Activated CD4-positive, alpha-beta T cell treated with anti-CD3 and anti-CD28 coated beads, Interleukin-10, Interleukin-2, amounts not matched to agents 100 ng/mL and 50 ng/mL, durations not matched to agents 16 hours and 8 hours (primary cell): ENCODE results near the gene SNCAIP.

Source experiments
- DNase-seq: peaks from one replicate; pipeline ENCODE4 v3.0.0-alpha.2; 2020

The SNCAIP gene

DNA sequence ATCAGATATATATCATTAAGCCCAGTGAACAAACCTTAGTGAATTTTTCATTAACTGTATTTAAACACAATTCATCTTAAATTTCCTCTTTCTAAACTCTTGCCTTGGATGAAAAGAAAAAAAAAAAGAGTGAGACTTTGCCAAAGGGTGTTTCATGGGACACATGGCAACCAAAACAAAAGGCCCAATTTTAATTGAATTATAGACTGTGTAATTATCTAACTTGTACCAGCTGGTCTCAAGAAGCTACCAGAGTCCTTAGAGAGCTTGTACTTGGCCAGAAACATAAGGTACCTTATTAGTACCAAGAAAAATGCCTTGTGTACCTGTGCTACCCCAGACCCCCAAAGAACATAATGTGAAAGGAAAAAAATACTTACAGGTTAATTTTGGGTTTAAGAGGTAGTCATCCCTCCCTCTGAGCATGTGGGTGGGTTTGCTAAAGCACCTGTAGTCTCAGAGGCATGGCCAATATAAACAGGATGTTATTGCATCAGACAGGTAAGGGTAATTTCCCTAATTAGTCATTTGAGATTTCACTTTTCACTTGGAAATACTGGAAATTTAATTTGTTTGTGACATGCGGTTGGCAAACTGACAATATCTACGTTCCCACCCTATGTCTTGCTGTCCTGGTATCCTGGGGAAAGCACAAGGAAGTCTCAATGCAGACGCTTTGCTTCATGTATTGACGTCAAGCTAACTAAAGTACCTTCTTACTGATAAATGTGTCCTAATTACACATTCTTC, 90.1 kb downstream of the SNCAIP start:
- no peak for DNase-seq

DNA sequence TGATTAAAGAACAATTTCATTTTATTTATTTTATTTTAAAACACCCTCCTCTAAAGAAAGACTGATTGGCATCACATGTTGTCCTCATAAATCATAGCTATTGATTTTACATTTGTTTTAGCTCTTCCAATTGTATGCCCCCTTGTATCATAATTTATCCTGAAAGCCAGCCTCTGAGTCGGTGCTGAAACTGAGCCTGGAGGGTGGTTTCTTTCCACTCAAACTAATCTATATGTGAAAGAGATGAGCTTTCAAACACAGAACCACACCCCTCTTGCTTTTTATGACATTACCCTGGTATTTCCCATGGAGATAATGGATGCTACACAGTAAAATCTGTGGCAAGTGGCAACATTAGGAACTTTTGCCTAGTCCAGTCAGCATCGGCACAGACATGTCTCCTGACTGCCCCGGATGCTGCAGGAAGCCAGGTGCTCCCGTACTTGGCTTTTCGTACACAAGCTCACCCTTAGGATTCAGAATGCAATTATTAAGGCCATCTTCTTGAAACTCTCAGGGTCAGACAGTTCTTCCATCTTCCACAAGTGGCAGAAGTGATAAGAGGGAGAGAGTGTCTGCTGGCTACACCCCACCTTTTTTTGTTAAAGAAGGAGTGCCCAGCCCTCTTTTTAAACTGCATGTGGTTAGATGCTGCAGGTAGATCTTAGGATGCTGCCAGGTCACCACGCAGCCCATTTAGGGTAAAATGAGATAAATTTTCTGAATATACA, 91.1 kb downstream of the SNCAIP start:
- DNase-seq = no peak

DNA sequence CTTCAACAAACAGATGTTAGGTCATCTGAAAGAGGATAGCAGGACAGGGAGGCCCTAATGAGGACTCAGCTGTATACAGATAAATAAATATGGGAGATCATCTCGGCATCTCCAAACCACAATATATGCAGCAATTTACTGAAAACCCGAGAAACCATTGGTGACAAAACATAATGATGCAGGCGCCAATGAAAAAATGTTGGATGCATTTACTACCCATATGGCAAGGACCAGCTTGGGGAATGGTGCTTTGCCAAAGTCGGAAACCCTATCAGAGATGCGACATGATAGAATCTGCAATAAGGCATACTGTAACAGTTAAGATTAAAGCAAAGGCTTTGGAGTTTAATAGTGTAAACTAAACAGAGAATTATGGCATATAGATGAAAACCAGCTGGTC, 92.0 kb downstream of the SNCAIP start:
- no peak for DNase-seq

DNA sequence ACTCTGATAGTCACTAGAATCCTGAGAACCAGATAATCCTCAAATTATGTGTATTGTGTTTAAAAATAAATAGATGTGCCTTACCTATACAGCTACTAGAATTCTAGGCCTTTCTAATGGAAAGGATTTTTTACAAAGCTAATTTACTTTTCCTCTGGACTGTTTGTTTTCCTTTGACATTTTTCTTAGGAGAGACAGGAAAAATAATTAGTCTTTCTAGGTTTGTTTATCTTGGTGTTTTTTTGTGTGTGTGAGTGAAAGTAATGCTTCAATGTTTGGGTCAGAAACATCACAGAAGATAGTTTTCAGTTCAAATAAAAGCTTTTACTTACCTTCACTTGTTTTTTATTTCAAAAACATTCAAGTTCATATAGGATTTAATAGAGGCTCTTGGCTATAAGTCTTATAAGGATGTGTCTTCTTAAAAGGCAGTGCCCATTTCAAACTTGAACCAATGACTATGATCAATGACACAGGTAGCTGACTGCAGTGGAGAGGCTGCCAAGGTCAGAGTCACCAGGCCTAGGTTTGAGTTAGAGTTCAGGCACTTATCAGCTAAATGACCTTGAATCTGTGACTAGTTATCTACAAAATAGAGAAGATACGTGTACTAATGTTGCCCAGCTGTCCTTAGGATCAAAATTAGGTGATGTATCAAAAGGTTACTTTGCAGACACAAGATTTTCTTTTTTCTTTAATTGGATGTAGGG, 92.8 kb downstream of the SNCAIP start:
- no peak for DNase-seq

DNA sequence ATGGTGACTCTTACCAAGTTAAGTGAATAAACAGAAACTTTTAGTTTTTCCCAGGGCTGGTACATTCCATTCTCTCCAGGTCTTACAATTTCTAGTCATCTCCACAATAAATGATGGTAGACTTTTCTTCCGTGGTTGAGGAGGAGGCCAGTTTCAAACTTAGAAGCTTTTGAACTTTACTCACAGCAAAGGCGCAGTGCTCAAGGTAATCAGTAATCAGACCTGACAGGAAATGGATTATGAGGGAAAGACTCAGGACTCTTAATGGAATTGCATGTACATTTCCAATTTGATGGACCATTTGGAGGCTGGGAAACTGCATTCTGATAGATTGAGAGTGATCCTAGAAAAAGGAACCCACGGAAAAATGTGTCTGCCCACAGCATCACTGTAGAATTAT, 93.7 kb downstream of the SNCAIP start:
- no peak for DNase-seq

DNA sequence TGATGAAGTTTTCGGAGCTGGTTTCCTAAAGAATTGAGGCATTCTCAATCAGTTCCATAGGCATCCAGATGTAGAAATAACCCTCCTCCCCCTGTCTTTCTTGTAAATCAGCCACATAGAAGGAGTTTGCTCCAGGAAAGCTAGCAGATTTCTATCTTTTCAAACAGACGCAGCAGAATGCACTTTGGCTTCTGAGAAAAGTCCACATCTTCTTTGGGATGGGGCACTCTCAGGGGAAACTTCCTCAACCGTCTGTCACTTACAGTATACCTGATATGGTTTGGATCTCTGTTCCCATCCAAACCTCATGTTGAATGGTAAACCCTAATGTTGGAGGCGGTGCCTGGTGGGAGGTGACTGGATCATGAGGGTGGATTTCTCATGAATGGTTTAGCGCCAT, 94.1 kb downstream of the SNCAIP start:
- no peak for DNase-seq

DNA sequence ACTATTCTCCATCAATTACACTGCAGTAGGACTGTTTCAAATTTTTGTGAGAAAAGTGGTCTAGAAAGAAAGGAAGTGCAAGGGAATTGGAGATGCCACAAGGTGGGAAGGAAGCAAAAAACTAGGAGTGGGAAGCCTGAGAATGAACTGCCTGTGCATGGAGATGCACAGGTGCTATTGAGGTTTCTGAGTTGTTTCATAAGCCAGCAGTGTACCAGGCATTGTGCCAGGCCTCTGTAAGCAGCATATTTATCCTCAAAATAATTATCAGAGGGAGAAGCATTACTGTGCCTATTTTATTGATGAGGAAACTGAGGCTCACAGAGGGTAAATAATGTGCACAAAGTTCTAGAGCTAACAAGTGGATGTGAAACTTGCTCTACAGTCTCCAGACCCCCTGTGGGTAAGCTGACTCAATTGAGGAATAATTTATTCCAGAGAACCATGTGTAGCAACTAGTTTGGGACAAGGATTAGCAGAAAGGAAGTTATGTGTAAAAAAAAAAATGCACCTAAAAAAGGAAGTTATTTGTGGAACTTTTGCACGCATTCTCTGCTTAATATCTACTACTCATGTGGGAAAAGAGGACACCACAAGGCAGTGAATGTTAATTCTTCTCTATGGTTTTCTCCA, 96.7 kb downstream of the SNCAIP start:
- DNase-seq = no peak

DNA sequence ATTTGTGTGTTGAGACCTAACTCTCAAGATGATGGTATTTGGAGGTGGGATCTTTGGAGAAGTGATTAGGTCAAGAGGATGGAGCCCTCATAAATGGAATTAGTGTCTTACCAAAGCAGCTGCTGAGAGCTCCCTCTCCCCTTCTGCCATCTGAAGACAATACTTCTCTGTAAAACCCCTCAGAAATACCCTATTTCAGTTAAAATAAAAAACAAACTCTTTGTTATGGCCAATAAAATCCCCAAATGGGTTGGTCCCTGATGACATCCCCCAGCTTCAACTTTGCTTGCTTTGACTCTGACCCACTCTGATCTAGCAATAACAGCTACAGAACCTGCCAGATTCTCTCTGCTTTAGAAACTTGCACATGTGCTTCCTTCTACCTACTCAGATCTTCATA, 100.9 kb downstream of the SNCAIP start:
- DNase-seq = no peak

DNA sequence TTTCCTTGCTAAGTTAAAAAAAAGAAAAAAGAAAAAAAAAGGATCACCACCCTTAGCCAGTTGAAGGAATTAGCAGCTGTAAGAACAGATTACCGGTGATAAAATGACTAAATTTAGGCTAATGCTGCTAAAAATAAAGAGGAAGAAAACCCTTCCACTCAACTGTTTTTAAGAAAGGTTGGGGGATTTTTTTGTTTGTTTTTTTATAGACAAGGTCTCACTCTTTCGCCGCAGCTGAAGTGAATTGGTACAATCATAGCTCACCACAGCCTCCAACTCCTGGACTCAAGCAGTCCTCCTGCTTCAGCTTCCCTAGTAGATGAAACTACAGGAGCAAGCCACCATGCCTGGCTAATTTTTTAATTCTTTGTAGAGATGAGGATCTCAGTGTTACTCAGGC, 101.7 kb downstream of the SNCAIP start:
- DNase-seq = no peak

DNA sequence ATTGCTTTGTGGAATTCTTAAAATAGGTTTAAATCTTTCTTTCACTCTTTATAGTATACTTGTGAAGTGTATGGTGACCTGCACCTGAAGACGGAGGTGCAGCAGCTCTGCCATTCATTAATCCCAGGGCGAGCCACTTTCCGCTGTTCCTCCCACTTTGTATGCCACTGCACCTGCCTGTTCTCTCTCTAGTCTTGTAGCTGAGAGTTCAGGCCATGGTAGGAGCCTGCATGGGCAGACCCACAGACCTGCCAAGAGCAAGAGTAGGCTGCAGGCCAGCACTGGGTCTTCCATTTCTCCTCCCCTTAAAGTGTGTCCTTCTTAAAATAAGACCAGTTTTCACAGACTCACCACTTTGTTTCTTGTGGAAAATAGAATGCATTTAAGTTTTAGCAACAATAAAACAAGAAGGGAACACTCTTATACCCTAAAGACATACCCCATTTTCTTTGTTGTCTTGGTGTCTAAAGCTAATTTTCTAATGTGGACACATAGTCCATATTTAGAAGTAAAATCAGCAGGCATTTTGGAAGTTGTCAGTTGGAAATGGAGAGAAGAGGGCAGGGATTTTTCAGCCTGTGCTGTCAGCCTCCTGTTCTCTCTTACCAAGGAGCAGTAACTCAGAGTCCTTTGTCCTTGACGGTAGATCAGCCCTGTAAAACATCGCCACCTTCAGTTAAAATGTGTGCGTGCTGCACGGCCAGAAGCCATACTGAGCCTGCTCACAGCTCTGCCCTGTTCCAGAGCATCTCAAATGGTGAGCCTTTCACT, 103.2 kb downstream of the SNCAIP start:
- peak; percentile 28 for DNase-seq

DNA sequence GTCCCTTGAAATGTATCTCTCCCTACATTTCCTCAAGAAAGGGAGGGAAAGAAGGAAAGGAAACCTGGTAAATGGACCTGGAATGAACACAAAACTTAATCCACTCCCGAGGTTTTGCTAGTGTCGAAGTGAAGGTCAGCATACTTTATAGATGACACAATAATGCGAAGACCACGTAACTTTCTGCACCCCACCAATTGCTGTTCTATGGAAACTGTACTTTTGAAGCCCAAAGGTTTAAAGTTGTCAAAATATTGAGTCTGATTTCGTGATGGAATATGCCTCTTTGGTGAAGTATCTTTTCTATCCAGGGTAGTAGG, 103.7 kb downstream of the SNCAIP start:
- DNase-seq = no peak

DNA sequence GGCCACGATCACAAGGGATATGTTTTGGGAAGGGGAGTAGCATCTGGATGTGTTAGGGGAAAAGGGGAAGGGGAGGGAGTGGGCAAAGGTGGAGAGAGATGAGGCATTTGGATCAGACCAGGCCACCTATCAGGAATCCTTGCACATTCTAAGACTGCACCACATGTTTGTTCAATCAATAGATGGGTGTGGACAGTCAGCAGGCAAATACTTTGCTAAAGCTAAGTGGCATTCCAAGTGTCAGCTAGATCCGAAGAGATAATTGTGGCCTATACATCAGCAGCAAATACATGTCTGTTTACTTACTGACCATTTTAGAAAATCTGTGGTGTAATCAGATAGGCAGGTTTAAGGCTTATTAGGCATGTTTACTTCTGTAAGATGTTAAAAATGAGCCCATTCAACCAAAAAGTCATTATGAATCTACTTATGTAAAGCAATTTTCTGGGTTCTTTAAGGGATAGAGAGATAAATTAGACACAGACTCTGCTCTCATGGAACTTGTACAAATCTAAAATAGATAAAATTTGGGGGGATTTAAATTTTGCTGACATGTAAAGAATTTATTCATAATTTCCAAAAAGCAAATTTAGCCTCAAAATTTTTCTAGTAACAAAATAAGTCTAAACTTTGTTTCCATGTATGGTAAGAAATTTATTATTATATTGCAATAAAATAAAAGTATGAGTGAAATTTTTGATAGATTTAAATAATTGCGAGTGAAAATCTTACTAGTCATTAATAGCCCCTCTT, 107.3 kb downstream of the SNCAIP start:
- DNase-seq = no peak

DNA sequence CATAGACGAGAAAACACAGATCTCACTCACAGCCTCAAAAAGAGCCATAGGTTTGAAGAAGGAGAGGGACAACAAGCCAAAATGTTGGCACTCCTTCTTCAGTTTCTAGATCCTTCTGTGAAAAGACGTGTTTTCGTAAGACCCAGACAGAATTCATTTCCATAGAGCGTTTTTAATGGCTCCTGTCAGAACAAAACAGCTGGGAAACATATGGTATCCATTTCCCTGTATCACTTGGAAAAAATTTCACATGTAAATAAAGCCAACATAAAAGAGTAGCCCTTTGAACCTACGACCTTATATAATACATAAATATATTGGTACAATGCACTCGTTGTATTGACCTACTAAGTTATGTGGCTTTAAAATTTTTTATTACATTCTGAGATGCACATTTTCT, 108.1 kb downstream of the SNCAIP start:
- no peak for DNase-seq

DNA sequence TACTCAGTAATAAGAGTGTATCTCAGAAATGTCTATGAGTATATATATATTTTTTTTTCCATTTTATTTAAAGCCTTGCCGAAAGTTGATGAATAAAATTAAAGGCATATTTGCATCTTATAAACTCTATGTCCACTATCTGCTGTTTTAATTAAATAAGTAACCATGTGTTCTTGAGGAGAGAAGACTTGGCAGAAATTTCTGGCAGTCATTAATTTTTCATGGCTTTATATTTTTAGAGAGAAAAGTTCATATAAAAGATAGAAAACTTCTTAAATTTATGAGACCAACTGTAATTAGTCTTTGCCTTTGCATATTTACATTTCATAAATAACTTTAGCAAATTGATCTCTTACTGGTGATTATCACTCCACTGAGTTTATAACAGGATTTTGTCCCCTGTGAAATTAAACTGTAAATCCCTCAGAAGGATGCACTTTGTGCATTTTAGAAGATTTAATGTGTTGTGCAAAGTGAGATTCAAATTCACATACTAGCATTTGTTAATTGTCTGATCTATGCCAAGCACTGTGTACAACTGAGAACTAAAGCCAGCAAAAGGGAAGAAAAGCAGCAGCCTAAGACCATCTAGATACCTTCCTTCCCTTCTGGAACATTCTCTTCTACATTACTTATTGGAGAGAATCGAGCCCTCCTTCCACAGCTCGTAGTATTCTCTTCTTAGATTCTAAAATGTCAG, 108.7 kb downstream of the SNCAIP start:
- DNase-seq = no peak

DNA sequence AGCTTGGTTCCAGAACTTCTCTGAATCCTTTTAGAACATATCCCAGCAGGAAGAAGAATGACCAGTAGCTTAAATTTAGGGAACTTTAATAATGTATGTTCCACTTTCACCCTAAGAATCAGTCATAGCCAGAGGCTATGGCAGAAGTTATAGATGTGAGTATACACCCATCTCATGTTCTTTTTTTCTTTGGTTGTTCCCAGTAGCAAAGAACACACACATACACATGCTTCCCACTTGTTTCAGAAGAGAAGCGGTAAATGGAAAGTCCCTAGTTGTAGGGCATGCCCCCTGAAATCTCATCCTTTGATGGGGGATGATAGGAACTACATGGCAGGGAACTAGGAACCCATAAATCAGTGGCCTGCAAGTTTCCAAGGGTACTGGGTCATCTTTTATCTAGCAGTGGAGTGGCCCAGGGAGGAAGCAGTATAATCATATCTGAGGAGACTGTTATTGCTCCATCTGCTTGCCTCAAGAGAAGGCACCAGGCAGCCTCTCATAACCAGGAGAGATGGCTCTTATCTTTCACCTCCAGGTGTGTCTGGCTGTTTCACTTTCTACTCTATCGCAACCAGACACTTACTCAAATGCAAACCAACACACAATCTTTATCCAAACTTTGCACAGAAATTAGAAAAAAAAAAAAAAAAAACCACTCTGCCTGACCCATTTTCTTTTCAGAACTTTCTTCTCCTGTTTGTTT, 109.5 kb downstream of the SNCAIP start:
- DNase-seq = no peak

DNA sequence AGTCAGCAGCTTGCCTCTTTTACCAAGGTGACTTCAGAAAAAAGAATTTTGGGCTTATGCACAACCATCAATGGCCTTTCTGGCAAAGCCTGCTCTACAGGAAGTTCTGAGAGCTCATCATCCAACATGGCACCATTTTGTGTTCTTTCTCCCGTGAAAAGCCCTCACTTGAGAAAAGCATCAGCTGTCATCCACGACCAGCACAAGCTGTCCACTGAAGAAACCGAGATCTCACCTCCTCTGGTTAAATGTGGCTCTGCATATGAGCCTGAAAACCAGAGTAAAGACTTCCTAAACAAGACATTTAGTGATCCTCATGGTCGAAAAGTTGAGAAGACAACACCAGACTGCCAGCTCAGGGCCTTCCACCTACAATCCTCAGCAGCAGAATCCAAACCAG, 111.2 kb downstream of the SNCAIP start:
- DNase-seq = no peak

DNA sequence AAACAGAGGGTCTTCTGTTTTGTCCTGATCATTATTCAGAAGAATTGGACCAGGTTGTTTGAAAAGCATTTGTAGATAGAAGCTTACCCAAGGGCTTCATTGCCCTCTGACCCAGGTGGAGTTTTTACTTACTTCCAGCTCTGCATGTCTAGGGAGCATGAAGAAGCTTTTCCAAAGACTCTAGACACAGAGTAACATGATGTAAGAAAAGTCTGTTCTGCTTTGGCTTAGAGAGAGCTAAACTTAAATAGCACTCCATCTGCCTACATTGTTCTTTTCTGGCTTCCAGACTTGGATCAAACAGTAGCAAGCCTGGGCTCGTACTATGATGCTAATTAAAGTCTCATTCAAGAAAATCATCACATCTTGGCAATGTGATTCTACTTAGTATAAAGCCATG, 112.1 kb downstream of the SNCAIP start:
- no peak for DNase-seq

DNA sequence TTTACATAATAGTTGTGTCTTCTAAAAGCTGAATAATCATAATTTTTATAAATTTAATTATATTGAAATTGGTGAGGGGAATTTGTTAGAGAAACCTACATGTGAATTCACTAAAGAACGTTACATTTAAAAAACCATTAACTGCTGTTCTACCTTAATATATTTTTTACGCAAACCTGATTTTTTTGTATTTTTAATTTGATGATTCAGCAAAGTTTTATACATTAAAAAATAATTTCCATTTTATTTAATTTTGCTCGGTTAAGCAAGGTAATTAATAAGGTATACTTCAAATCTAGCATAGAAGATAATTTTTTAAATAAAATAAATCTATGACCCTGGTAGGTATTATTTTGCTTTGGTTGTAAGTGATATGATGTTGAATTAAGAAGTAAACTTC, 114.3 kb downstream of the SNCAIP start:
- no peak for DNase-seq

DNA sequence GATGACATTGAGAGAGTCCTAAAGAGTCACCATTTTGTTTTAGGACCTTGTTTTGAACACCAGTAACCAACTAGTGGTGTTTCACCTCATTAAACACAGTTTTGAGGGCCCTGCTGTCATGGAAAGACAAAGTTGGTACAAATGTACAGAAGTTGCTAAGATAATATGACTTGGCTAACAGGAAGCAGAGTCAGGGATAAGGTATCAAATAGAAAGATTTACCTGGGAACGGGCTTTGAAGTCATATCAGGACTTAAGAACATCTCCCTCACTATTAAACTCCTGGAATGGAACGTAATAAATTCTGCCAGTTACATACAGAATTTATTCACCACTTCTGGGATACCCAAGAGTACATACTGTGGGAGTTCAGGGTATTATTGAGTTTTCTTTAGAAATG, 115.6 kb downstream of the SNCAIP start:
- no peak for DNase-seq

DNA sequence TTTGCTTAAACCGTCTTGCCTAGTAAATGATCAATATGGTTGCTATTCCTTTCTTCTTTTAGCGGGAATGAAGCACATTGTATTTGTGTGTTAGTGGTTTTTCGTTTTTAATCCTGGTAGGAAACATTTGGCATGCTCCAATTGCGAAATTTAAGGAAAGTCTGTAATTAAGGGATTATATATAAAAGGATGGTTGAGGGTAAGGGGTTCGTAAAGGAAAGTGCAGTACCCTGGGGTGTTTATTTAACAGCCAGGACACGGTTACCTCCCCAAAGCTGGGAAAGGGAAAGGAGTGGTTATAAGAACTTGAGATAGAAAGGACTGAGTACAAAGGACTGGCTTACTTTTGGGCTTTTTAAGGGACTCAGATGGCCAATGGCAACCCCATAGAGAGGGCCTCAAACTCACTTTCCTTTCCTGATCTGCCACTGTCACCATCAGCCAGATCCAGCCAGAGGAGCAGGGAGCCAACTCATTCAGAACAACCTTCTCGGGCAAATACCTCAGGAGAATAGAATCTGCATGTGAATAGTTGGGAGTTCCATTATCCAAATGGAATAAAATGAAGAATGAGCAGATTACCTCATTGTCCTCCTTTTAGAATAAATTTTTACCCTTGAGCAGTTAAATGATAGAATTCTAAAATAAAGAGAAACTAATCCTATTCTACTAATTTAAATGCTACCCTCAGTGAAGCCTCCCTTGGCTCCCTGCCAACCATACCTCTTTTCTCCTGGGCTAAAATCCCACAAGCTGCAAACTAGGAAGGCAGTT, 117.7 kb downstream of the SNCAIP start:
- no peak for DNase-seq
